ENCODE measurements around the gene FLNB. TPM values are rescaled to one million over a fixed set of nuclear protein-coding genes. Genes with fewer than 3 reads are reported as not detected.

Gene FLNB
- total RNA-seq, 4 donors from 2014 or later = 60.2 to 138 (median 96.2) TPM

DNA sequence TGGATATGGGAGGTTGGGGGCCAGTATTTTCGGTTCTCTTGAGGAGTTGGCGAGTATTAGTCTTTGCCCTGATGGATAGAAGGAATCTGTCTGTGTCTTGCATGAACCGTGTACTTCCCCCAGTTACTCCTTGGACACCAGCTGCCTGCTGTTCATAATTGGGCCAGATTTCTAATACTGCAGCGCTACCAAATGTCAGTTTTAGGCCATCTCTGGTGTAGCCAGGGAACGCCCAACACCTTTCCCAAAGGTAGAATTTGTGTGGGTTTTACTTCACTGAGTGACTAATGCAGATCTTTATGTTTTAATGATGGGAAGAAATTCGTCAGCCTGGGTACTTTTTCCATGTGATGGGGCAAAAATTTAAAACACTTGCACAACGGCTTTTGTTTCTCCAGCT, 18.4 kb downstream of the FLNB start:
- Histone ChIP-seq H3K9me3 (no peaks in the 10 kb centered on the region), H3K4me3 (peak overlapping the region in 1 of 2 donors; percentile 10), H3K27me3 (no peaks in the 10 kb centered on the region), H3K4me1 (peaks cover 0 to 66% (median 30%) of the 10 kb centered on the region in 3 donors), H3K36me3 (no peaks in the 10 kb centered on the region), H3K27ac (peak overlapping the region; percentile 66 to 87 (median 84))
- peak; percentile 24 for ATAC-seq
- whole genome bisulfite sequencing, 2 donors (ENCODE audit: low coverage in 1 of 2) = 42 to 70% methylated on average over 2 to 4 of the region's 7 CpGs
- no peak for TF ChIP-seq EP300 (IDR thresholded peaks at IDR 0.05)
- peak; percentile 10 for TF ChIP-seq POLR2AphosphoS5 (IDR thresholded peaks at IDR 0.05)
- no peak for TF ChIP-seq POLR2A (IDR thresholded peaks at IDR 0.05)
- TF ChIP-seq, protein P1, sequence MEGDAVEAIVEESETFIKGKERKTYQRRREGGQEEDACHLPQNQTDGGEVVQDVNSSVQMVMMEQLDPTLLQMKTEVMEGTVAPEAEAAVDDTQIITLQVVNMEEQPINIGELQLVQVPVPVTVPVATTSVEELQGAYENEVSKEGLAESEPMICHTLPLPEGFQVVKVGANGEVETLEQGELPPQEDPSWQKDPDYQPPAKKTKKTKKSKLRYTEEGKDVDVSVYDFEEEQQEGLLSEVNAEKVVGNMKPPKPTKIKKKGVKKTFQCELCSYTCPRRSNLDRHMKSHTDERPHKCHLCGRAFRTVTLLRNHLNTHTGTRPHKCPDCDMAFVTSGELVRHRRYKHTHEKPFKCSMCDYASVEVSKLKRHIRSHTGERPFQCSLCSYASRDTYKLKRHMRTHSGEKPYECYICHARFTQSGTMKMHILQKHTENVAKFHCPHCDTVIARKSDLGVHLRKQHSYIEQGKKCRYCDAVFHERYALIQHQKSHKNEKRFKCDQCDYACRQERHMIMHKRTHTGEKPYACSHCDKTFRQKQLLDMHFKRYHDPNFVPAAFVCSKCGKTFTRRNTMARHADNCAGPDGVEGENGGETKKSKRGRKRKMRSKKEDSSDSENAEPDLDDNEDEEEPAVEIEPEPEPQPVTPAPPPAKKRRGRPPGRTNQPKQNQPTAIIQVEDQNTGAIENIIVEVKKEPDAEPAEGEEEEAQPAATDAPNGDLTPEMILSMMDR (IDR thresholded peaks at IDR 0.05) = no peak

DNA sequence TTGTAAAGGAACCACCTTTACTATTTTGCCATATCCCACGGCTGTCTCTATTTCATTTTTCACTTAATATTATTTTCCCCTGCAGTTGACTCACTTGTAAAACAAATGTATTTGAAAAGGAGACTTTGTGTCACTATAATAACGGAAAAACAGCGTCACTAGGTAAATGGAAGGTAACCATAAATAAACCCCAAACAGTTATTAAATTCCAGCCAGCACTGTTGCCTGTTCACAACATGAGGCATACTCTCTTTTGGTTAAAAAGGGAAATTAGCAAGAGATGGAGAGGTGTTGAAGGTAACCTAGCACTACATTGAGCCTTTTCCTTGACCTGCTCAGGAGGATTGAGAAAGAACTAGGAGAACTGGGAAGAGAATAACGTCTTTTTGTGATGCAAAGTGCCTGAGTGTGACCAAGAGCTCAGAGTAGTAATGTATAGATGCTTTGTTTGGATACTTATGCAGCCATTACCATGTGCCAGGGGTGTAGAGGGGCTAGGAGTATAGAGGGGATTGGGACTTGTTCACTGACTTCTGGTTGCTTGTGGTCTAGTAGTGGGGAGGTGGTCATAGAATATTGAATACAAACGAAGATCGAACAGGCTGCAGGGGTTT, 19.6 kb downstream of the FLNB start:
- no peak for ATAC-seq
- TF ChIP-seq, protein P1 (IDR thresholded peaks at IDR 0.05) = no peak
- TF ChIP-seq POLR2A (IDR thresholded peaks at IDR 0.05) = no peak
- no peak for TF ChIP-seq EP300 (IDR thresholded peaks at IDR 0.05)
- no peak for TF ChIP-seq POLR2AphosphoS5 (IDR thresholded peaks at IDR 0.05)
- Histone ChIP-seq H3K27me3 (no peaks in the 10 kb centered on the region), H3K4me3 (no peak overlapping the region), H3K4me1 (peaks cover 0 to 66% (median 27%) of the 10 kb centered on the region in 3 donors), H3K36me3 (no peaks in the 10 kb centered on the region), H3K27ac (peak overlapping the region; percentile 2 to 87 (median 84)), H3K9me3 (no peaks in the 10 kb centered on the region)
- WGBS, 2 donors (ENCODE audit: low coverage in 1 of 2) = 44 to 53% methylated on average over 6 of the region's 6 CpGs

DNA sequence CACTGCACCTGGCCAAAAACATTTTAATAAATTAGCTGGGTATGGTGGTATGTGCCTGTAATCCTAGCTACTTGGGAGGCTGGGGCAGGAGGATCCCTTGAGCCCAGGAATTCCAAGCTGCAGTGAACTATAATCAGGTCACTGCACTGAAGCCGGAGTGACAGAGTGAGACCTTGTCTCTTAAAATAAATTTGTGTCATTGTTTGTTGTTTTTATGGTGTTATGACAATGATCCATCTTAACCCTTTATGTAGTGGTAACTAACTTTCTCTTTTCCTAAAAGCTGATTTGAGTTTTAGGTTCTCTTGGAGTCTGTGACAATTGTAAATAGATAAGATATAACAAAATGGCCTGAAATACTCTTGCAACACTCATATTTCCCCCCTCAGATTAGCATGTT, 20.7 kb downstream of the FLNB start:
- no peaks in the 10 kb centered on the region for H3K36me3 ChIP-seq
- H3K27me3 ChIP-seq = no peaks in the 10 kb centered on the region
- H3K4me1 ChIP-seq = peaks cover 0 to 57% (median 22%) of the 10 kb centered on the region in 3 donors
- peak overlapping the region in 1 of 4 donors; percentile 16 for H3K27ac ChIP-seq
- TF ChIP-seq POLR2AphosphoS5 (IDR thresholded peaks at IDR 0.05) (no peak), POLR2A (IDR thresholded peaks at IDR 0.05) (no peak), EP300 (IDR thresholded peaks at IDR 0.05) (no peak)
- TF ChIP-seq, protein P1 (IDR thresholded peaks at IDR 0.05) = no peak
- 71 to 86% methylated on average over 1 of the region's 1 CpG for WGBS, 2 donors (ENCODE audit: low coverage in 1 of 2)
- no peaks in the 10 kb centered on the region for H3K9me3 ChIP-seq
- ATAC-seq = no peak
- H3K4me3 ChIP-seq = no peak overlapping the region

DNA sequence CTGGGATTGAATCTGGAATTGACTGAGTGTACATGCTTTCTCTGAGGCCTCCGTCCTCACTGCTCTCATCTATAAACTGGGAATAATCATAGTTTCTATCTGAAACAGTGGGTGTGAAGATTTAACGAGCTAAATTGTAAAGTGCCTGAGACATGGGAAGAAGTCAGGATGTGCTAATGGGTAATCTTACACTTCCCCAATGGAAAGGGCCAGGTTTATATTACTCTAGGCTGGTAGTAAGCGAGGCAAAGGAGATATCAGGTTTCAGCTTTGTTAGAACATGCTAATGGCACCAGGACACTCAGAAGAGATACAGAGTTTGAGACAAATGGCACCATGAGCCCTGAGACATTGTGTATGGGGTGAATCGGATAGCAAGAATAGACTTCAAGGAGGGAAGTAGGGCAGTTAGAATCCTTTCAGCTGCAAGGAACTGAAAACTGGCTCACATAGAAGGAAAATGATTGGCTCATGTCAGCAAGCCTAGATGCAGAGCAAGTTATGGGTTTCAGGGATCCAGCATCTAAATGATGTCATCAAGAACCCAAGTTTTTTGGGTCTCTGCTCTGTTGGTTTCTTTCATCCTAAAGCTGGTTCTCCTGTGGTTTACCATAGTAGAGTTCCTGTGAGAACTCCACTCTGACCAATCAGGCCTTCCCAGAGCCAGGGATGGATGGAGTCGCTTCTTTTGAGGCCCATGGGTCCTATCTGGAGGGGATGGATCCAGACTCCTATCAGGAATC, 21.8 kb downstream of the FLNB start:
- peak overlapping the region in 3 of 4 donors; percentile 16 to 32 (median 24) for H3K27ac ChIP-seq
- no peak for TF ChIP-seq EP300 (IDR thresholded peaks at IDR 0.05)
- TF ChIP-seq, protein P1 (IDR thresholded peaks at IDR 0.05) = no peak
- no peak for TF ChIP-seq POLR2AphosphoS5 (IDR thresholded peaks at IDR 0.05)
- TF ChIP-seq POLR2A (IDR thresholded peaks at IDR 0.05) = no peak
- WGBS, 2 donors (ENCODE audit: low coverage in 1 of 2) = 89% methylated on average over 4 of the region's 5 CpGs
- H3K36me3 ChIP-seq = no peaks in the 10 kb centered on the region
- no peak overlapping the region for H3K4me3 ChIP-seq
- no peak for ATAC-seq
- H3K4me1 ChIP-seq = peaks cover 0 to 57% (median 22%) of the 10 kb centered on the region in 3 donors
- H3K9me3 ChIP-seq = no peaks in the 10 kb centered on the region
- H3K27me3 ChIP-seq = no peaks in the 10 kb centered on the region
